HCT116 (cell line): ENCODE results near the gene SUCLG2. TPM values are rescaled to one million over a fixed set of nuclear protein-coding genes. Genes with fewer than 3 reads are reported as not detected.

Experiments used
- ATAC-seq: fragments of 200-7000 bp; cut with Tn5 transposase; 2 replicates; pipeline ENCODE4 v1.9.1; 2020; ENCODE audit warnings: mild to moderate bottlenecking, moderate library complexity
- BruUV-seq: library from RNA; stranded (reverse); fragments of 400-500 nt; replicated peaks from 2 replicates; lab custom pipeline; 2021; lab: Mats Ljungman, UMichigan
- CTCF ChIA-PET: fragments of 300-600 bp; sonication (Branson Sonifier 250); formaldehyde crosslinking; loops from one replicate; lab custom pipeline; 2021; ENCODE audit warnings: antibody characterized with exemption; lab: Charles Lee
- POLR2A ChIA-PET: fragments of 300-600, 350-600 bp; sonication (Branson Sonifier 250); formaldehyde crosslinking; loops from one replicate; lab custom pipeline; 2021; ENCODE audit warnings: antibody characterized with exemption; lab: Charles Lee
- RAD21 ChIA-PET, 2 experiments: fragments of 300-600 bp; sonication (Branson Sonifier 250); formaldehyde crosslinking; loops; one replicate each; lab custom pipeline; 2023; ENCODE audit warnings: low total read pairs in 2 of 2; ENCODE audit not compliant: uncharacterized antibody in 2 of 2, unreplicated experiment in 2 of 2, low non-redundant PET in 1 of 2; lab: Charles Lee
- DNase-seq: peaks from one replicate; pipeline ENCODE4 v3.0.0-alpha.2; 2010; ENCODE audit warnings: low read depth, low spot score
- H2AFZ ChIP-seq: fragments of 200-600 bp; shearing (Covaris generic), sonication (generic); 2 replicates; pipeline ENCODE4 v1.6.1; 2017; ENCODE audit warnings: low read depth, mixed run types, mixed read lengths, antibody characterized with exemption, low read length; ENCODE audit not compliant: poor library complexity, severe bottlenecking
- H3K27ac ChIP-seq: 2 replicates; pipeline ENCODE4 v1.5.1; 2012; ENCODE audit warnings: low read depth, low read length
- H3K27me3 ChIP-seq: fragments of 200-600 bp; sonication (generic); 2 replicates; pipeline ENCODE4 v1.6.1; 2016; ENCODE audit warnings: mixed run types, low read length, mixed read lengths; ENCODE audit not compliant: insufficient read depth
- H3K36me3 ChIP-seq, 2 experiments: fragments of 200-500 bp in 1 of 2; fragments of 200-600 bp in 1 of 2; sonication (Bioruptor generic) in 1 of 2; sonication (generic) in 1 of 2; 2 replicates each; pipeline versions ENCODE4 v1.5.1 to v1.6.1; 2014 to 2016; ENCODE audit warnings: low read length in 2 of 2, inconsistent platforms in 1 of 2, mixed read lengths in 1 of 2, mixed run types in 1 of 2; ENCODE audit not compliant: insufficient read depth in 2 of 2, control insufficient read depth in 1 of 2
- H3K4me1 ChIP-seq, 2 experiments: fragments of 200-600 bp in 1 of 2; sonication (generic) in 1 of 2; 2 replicates each; pipeline versions ENCODE4 v1.5.1 to v1.6.1; 2012 to 2017; ENCODE audit warnings: low read length in 2 of 2, inconsistent platforms in 1 of 2, mild to moderate bottlenecking in 1 of 2, mixed read lengths in 1 of 2, mixed run types in 1 of 2, moderate library complexity in 1 of 2; ENCODE audit not compliant: insufficient read depth in 2 of 2, control insufficient read depth in 1 of 2
- H3K4me2 ChIP-seq: fragments of 200-600 bp; sonication (generic); 2 replicates; pipeline ENCODE4 v1.6.1; 2017; ENCODE audit warnings: mixed run types, low read length, mixed read lengths
- H3K4me3 ChIP-seq, 2 experiments: fragments of 200-600 bp in 1 of 2; sonication (generic) in 1 of 2; replicated peaks in 1 of 2; 2 replicates each; pipeline ENCODE4 v1.5.1; 2011 to 2016; ENCODE audit warnings: low read length in 2 of 2, control low read depth in 1 of 2, low read depth in 1 of 2, mild to moderate bottlenecking in 1 of 2, mixed read lengths in 1 of 2, mixed run types in 1 of 2
- H3K79me2 ChIP-seq: fragments of 200-600 bp; sonication (generic); 2 replicates; pipeline ENCODE4 v1.6.1; 2017; ENCODE audit warnings: mild to moderate bottlenecking, mixed run types, low read length, moderate library complexity, mixed read lengths; ENCODE audit not compliant: insufficient read depth
- H3K9ac ChIP-seq: fragments of 200-600 bp; sonication (generic); 2 replicates; pipeline ENCODE4 v1.6.1; 2016; ENCODE audit warnings: low read length, mixed read lengths
- H3K9me2 ChIP-seq: fragments of 200-600 bp; sonication (generic), shearing (Covaris generic); 2 replicates; pipeline ENCODE4 v1.6.1; 2017; ENCODE audit warnings: mixed run types, mild to moderate bottlenecking, moderate library complexity; ENCODE audit not compliant: insufficient read depth
- H3K9me3 ChIP-seq, 2 experiments: fragments of 200-500 bp in 1 of 2; fragments of 200-600 bp in 1 of 2; sonication (Bioruptor generic) in 1 of 2; sonication (generic) in 1 of 2; 2 replicates each; pipeline ENCODE4 v1.6.1; 2014 to 2017; ENCODE audit warnings: low read length in 2 of 2, mixed read lengths in 2 of 2, inconsistent platforms in 1 of 2, low read depth in 1 of 2, mild to moderate bottlenecking in 1 of 2, mixed run types in 1 of 2, moderate library complexity in 1 of 2; ENCODE audit not compliant: control insufficient read depth in 1 of 2, insufficient read depth in 1 of 2
- H4K20me1 ChIP-seq: fragments of 200-600 bp; sonication (generic), shearing (Covaris generic); 2 replicates; pipeline ENCODE4 v1.6.1; 2017; ENCODE audit warnings: mixed run types, mild to moderate bottlenecking, moderate library complexity; ENCODE audit not compliant: insufficient read depth
- CBX3 ChIP-seq: IDR thresholded peaks from 2 replicates; pipeline ENCODE4 v1.6.1; 2012; ENCODE audit warnings: low read depth
- CEBPB ChIP-seq: IDR thresholded peaks from 2 replicates; pipeline ENCODE4 v1.6.1; 2012; ENCODE audit warnings: low read depth
- EGR1 ChIP-seq: IDR thresholded peaks from 2 replicates; pipeline ENCODE4 v1.6.1; 2012; ENCODE audit warnings: low read depth
- ELF1 ChIP-seq: IDR thresholded peaks from 2 replicates; pipeline ENCODE4 v1.6.1; 2012; ENCODE audit warnings: low read depth, borderline replicate concordance
- EZH2 ChIP-seq: fragments of 200-600 bp; sonication (generic); IDR thresholded peaks from 2 replicates; pipeline ENCODE4 v1.6.1; 2017; ENCODE audit warnings: antibody characterized with exemption, mixed run types
- EZH2phosphoT487 ChIP-seq: fragments of 200-600 bp; IDR thresholded peaks from 2 replicates; pipeline ENCODE4 v1.6.1; 2018; ENCODE audit warnings: antibody characterized with exemption, borderline replicate concordance
- FOSL1 ChIP-seq: IDR thresholded peaks from 2 replicates; pipeline ENCODE4 v1.6.1; 2012; ENCODE audit warnings: low read depth
- JUND ChIP-seq: IDR thresholded peaks from 2 replicates; pipeline ENCODE4 v1.6.1; 2012
- POLR2A ChIP-seq: IDR thresholded peaks from 2 replicates; pipeline ENCODE4 v1.7.0; 2011; ENCODE audit warnings: borderline replicate concordance; ENCODE audit not compliant: insufficient read depth, insufficient read length; ENCODE audit errors: extremely low read depth
- POLR2AphosphoS5 ChIP-seq: IDR thresholded peaks from 2 replicates; pipeline ENCODE4 v1.6.1; 2011; ENCODE audit warnings: mild to moderate bottlenecking, low read depth, low read length, moderate library complexity
- SIN3A ChIP-seq: IDR thresholded peaks from 2 replicates; pipeline ENCODE4 v1.6.1; 2012; ENCODE audit warnings: low read depth
- SRF ChIP-seq: IDR thresholded peaks from 2 replicates; pipeline ENCODE4 v1.6.1; 2012; ENCODE audit warnings: low read depth
- TCF7L2 ChIP-seq: IDR thresholded peaks from 2 replicates; pipeline ENCODE4 v1.7.0; 2011; ENCODE audit warnings: borderline replicate concordance, inconsistent platforms; ENCODE audit not compliant: insufficient read depth, insufficient read length; ENCODE audit errors: extremely low read depth
- ZFX ChIP-seq: fragments of 450-650 bp; IDR thresholded peaks from 2 replicates; pipeline ENCODE4 v1.6.1; 2017
- ZNF274 ChIP-seq: fragments of 200-500 bp; sonication (Bioruptor generic); IDR thresholded peaks from 2 replicates; pipeline ENCODE4 v1.6.1; 2014; ENCODE audit warnings: mild to moderate bottlenecking, low read depth, low read length, inconsistent platforms
- intact Hi-C: fragments of 100-400 bp; cut with micrococcal nuclease; formaldehyde crosslinking; loops from 2 replicates; pipeline ENCODE4 v1.10.0; 2022
- total RNA-seq: library from RNA; stranded (reverse); gene quantifications from one replicate; pipeline ENCODE4 v1.2.1, GENCODE V29; 2021; ENCODE audit not compliant: unreplicated experiment
- TF ChIP-seq, protein P1 (sequence below): IDR thresholded peaks from 2 replicates; pipeline ENCODE4 v1.6.1; 2012
- TF ChIP-seq, protein P2 (sequence below): IDR thresholded peaks from 2 replicates; pipeline ENCODE4 v1.6.1; 2012
- TF ChIP-seq, protein P3 (sequence below), 3 experiments: fragments of 200-600 bp in 1 of 3; sonication (generic) in 1 of 3; IDR thresholded peaks in 2 of 3; conservative IDR thresholded peaks in 1 of 3; 2 replicates each; pipeline ENCODE4 v1.5.1; 2012 to 2017; ENCODE audit warnings: low read depth in 2 of 3, low read length in 2 of 3, antibody characterized with exemption in 1 of 3, borderline replicate concordance in 1 of 3, control low read depth in 1 of 3, mild to moderate bottlenecking in 1 of 3, mixed read lengths in 1 of 3, mixed run types in 1 of 3, moderate library complexity in 1 of 3; ENCODE audit not compliant: insufficient read depth in 1 of 3
- TF ChIP-seq, protein P4 (sequence below): IDR thresholded peaks from 2 replicates; pipeline ENCODE4 v1.6.1; 2012; ENCODE audit warnings: low read depth

The SUCLG2 gene
- total RNA-seq, 1 experiment from 2014 or later: 49.2 TPM

DNA sequence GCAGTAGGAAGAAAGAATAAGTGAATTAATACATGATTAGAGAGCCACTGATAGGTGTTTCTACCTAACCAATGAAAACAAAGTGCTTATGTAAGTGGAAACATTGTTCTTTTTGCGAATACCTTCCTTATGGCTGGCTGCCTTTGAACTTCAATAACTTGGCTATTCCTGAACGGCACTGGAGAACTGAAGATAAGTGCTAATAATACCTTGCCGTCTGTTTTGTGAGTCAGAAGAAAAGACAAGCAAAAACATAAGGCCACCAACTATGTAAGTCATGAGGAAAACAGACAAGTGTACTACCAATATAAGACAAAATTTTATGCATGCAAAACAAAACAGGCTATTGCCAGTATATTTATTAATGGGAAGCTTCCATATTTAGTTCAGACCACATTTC is 160.6 kb downstream of the SUCLG2 start:
- Histone ChIP-seq H4K20me1 (no peaks in the 10 kb centered on the region), H3K79me2 (no peaks in the 10 kb centered on the region), H2AFZ (no peak overlapping the region), H3K36me3 (no peaks in the 10 kb centered on the region), H3K4me3 (no peak overlapping the region), H3K9me2 (no peaks in the 10 kb centered on the region), H3K4me1 (no peaks in the 10 kb centered on the region), H3K9me3 (no peaks in the 10 kb centered on the region), H3K27me3 (no peaks in the 10 kb centered on the region), H3K9ac (no peak overlapping the region), H3K4me2 (no peak overlapping the region), H3K27ac (no peak overlapping the region)
- intact Hi-C loops: loop anchor here (5.0 kb wide), 1 partner anchor 263 kb away; no protein-coding TSS in a partner anchor
- no TSS peak for BruUV-seq
- no peak for DNase-seq
- no peak for ATAC-seq
- TF ChIP-seq FOSL1 (no peak), ELF1 (no peak), CBX3 (no peak), SIN3A (no peak), SRF (no peak), POLR2AphosphoS5 (no peak), CEBPB (no peak), ZNF274 (no peak), EZH2 (no peak), EGR1 (no peak), POLR2A (no peak), TCF7L2 (no peak), ZFX (no peak), JUND (no peak), EZH2phosphoT487 (no peak)
- TF ChIP-seq, protein P1, sequence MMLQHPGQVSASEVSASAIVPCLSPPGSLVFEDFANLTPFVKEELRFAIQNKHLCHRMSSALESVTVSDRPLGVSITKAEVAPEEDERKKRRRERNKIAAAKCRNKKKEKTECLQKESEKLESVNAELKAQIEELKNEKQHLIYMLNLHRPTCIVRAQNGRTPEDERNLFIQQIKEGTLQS: no peak
- TF ChIP-seq, protein P2, sequence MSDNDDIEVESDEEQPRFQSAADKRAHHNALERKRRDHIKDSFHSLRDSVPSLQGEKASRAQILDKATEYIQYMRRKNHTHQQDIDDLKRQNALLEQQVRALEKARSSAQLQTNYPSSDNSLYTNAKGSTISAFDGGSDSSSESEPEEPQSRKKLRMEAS: no peak
- TF ChIP-seq, protein P3, sequence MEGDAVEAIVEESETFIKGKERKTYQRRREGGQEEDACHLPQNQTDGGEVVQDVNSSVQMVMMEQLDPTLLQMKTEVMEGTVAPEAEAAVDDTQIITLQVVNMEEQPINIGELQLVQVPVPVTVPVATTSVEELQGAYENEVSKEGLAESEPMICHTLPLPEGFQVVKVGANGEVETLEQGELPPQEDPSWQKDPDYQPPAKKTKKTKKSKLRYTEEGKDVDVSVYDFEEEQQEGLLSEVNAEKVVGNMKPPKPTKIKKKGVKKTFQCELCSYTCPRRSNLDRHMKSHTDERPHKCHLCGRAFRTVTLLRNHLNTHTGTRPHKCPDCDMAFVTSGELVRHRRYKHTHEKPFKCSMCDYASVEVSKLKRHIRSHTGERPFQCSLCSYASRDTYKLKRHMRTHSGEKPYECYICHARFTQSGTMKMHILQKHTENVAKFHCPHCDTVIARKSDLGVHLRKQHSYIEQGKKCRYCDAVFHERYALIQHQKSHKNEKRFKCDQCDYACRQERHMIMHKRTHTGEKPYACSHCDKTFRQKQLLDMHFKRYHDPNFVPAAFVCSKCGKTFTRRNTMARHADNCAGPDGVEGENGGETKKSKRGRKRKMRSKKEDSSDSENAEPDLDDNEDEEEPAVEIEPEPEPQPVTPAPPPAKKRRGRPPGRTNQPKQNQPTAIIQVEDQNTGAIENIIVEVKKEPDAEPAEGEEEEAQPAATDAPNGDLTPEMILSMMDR (IDR thresholded peaks at IDR 0.05 in 2 of 3, conservative IDR thresholded peaks at IDR 0.05 in 1 of 3; ENCODE audit: borderline replicate concordance in 1 of 3, insufficient read depth in 1 of 3, low read depth in 2 of 3, low read length in 2 of 3): no peak
- TF ChIP-seq, protein P4, sequence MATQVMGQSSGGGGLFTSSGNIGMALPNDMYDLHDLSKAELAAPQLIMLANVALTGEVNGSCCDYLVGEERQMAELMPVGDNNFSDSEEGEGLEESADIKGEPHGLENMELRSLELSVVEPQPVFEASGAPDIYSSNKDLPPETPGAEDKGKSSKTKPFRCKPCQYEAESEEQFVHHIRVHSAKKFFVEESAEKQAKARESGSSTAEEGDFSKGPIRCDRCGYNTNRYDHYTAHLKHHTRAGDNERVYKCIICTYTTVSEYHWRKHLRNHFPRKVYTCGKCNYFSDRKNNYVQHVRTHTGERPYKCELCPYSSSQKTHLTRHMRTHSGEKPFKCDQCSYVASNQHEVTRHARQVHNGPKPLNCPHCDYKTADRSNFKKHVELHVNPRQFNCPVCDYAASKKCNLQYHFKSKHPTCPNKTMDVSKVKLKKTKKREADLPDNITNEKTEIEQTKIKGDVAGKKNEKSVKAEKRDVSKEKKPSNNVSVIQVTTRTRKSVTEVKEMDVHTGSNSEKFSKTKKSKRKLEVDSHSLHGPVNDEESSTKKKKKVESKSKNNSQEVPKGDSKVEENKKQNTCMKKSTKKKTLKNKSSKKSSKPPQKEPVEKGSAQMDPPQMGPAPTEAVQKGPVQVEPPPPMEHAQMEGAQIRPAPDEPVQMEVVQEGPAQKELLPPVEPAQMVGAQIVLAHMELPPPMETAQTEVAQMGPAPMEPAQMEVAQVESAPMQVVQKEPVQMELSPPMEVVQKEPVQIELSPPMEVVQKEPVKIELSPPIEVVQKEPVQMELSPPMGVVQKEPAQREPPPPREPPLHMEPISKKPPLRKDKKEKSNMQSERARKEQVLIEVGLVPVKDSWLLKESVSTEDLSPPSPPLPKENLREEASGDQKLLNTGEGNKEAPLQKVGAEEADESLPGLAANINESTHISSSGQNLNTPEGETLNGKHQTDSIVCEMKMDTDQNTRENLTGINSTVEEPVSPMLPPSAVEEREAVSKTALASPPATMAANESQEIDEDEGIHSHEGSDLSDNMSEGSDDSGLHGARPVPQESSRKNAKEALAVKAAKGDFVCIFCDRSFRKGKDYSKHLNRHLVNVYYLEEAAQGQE: no peak
- POLR2A ChIA-PET: no interaction called here
- CTCF ChIA-PET: no interaction called here
- RAD21 ChIA-PET: no interaction called here
